Lung microvascular endothelial cell (primary cell): Measurements from ENCODE around the gene EGFL8. TPM values are rescaled to one million over a fixed set of nuclear protein-coding genes. Genes with fewer than 3 reads are reported as not detected.

Experiments used
- total RNA-seq: library from RNA; depleted of rRNA; stranded (reverse); fragments of >200 nt; gene quantifications from 2 replicates; pipeline ENCODE4 v1.2.1, GENCODE V29; 2014

EGFL8 gene
- total RNA-seq, 1 donor from 2014 or later = 1.2 TPM

Other genes starting within 250 kb of the EGFL8 start
- gene C2, start 236.9 kb upstream of the EGFL8 start, total RNA-seq = under 0.01 TPM in 1 of 2 replicates, not detected in the other
- gene CFB, start 218.5 kb upstream of the EGFL8 start, total RNA-seq = 0.44 and 0.60 TPM in 2 replicates
- gene NELFE, start 205.6 kb upstream of the EGFL8 start, total RNA-seq = 54.3 and 55.8 TPM in 2 replicates
- gene SKIC2, start 205.4 kb upstream of the EGFL8 start, total RNA-seq = 22.7 and 30.2 TPM in 2 replicates
- 5.9 and 10.1 TPM in 2 replicates for gene DXO, start 192.5 kb upstream of the EGFL8 start, total RNA-seq
- 0.44 and 1.8 TPM in 2 replicates for gene C4A, start 182.5 kb upstream of the EGFL8 start, total RNA-seq
- 0.44 and 1.4 TPM in 2 replicates for gene C4B, start 149.8 kb upstream of the EGFL8 start, total RNA-seq
- gene CYP21A2, start 126.2 kb upstream of the EGFL8 start, total RNA-seq = not detected in 2 replicates
- gene TNXB, start 55.3 kb upstream of the EGFL8 start, total RNA-seq = 0.44 and 4.2 TPM in 2 replicates
- gene ATF6B, start 36.3 kb upstream of the EGFL8 start, total RNA-seq = 9.6 and 11.5 TPM in 2 replicates
- gene FKBPL, start 34.3 kb upstream of the EGFL8 start, total RNA-seq = 4.0 and 5.0 TPM in 2 replicates
- gene PRRT1, start 12.7 kb upstream of the EGFL8 start, total RNA-seq = 0.20 TPM in 1 of 2 replicates, not detected in the other
- gene PPT2, start 10.5 kb upstream of the EGFL8 start, total RNA-seq = 26.8 and 53.4 TPM in 2 replicates
- 8.3 and 11.9 TPM in 2 replicates for gene AGPAT1, start 11.5 kb downstream of the EGFL8 start, total RNA-seq
- gene RNF5, start 13.8 kb downstream of the EGFL8 start, total RNA-seq = 38.6 and 57.1 TPM in 2 replicates
- 0.22 and 0.60 TPM in 2 replicates for gene AGER, start 19.7 kb downstream of the EGFL8 start, total RNA-seq
- 26.8 and 33.1 TPM in 2 replicates for gene PBX2, start 25.6 kb downstream of the EGFL8 start, total RNA-seq
- gene GPSM3, start 28.0 kb downstream of the EGFL8 start, total RNA-seq = 6.2 and 7.0 TPM in 2 replicates
- 9.1 and 14.8 TPM in 2 replicates for gene NOTCH4, start 59.5 kb downstream of the EGFL8 start, total RNA-seq
- not detected in 2 replicates for gene TSBP1, start 207.3 kb downstream of the EGFL8 start, total RNA-seq
- not detected in 2 replicates for gene BTNL2, start 242.6 kb downstream of the EGFL8 start, total RNA-seq